A673 (cell line): ENCODE results near the gene MOSPD2. TPM values are rescaled to one million over a fixed set of nuclear protein-coding genes. Genes with fewer than 3 reads are reported as not detected.

Experiments
- BruUV-seq: library from RNA; stranded (reverse); fragments of 400-500 nt; replicated peaks from 2 replicates; lab custom pipeline; 2021; lab: Mats Ljungman, UMichigan
- CTCF ChIA-PET: fragments of 300-600 bp; sonication (Branson Sonifier 250); formaldehyde crosslinking; loops from one replicate; lab custom pipeline; 2022; ENCODE audit warnings: antibody characterized with exemption; lab: Charles Lee
- POLR2A ChIA-PET: fragments of 300-600 bp; sonication (Branson Sonifier 250); formaldehyde crosslinking; loops from one replicate; lab custom pipeline; 2022; ENCODE audit warnings: antibody characterized with exemption; ENCODE audit not compliant: low non-redundant PET; lab: Charles Lee
- DNase-seq: peaks from one replicate; pipeline ENCODE4 v3.0.0-alpha.2; 2015; ENCODE audit warnings: low spot score
- H3K27ac ChIP-seq: fragments of 200-600 bp; sonication (generic); 2 replicates; pipeline ENCODE4 v1.5.1; 2016; ENCODE audit warnings: mixed run types, low read depth, mild to moderate bottlenecking, mixed read lengths, antibody characterized with exemption, low read length; ENCODE audit not compliant: poor library complexity, severe bottlenecking
- H3K27me3 ChIP-seq: fragments of 200-600 bp; sonication (generic); replicated peaks from 2 replicates; pipeline ENCODE4 v1.6.1; 2017; ENCODE audit warnings: mixed run types, low read depth, mild to moderate bottlenecking, mixed read lengths, antibody characterized with exemption, low read length; ENCODE audit not compliant: insufficient read depth, poor library complexity
- H3K36me3 ChIP-seq: fragments of 200-600 bp; sonication (generic); 2 replicates; pipeline ENCODE4 v1.6.1; 2016; ENCODE audit warnings: mixed run types, mild to moderate bottlenecking, mixed read lengths, antibody characterized with exemption, low read length; ENCODE audit not compliant: insufficient read depth, poor library complexity, severe bottlenecking
- H3K4me1 ChIP-seq: fragments of 200-600 bp; sonication (generic); 2 replicates; pipeline ENCODE4 v1.6.1; 2017; ENCODE audit warnings: mixed run types, mild to moderate bottlenecking, mixed read lengths, antibody characterized with exemption, low read length; ENCODE audit not compliant: insufficient read depth, poor library complexity, severe bottlenecking
- H3K4me3 ChIP-seq: fragments of 200-600 bp; sonication (generic); 2 replicates; pipeline ENCODE4 v1.5.1; 2016; ENCODE audit warnings: low read depth, mixed run types, mild to moderate bottlenecking, mixed read lengths, low read length; ENCODE audit not compliant: poor library complexity, severe bottlenecking
- H3K9me3 ChIP-seq: fragments of 200-600 bp; sonication (generic); 2 replicates; pipeline ENCODE4 v1.6.1; 2016; ENCODE audit warnings: mixed run types, low read depth, mild to moderate bottlenecking, mixed read lengths, antibody characterized with exemption, low read length; ENCODE audit not compliant: poor library complexity, severe bottlenecking
- CTCF ChIP-seq: fragments of 300-800, 200-600 bp; sonication (generic); conservative IDR thresholded peaks from 2 replicates; pipeline ENCODE4 v1.5.1; 2017; ENCODE audit warnings: low read depth, mild to moderate bottlenecking, antibody characterized with exemption, low read length, moderate library complexity, mixed read lengths
- EZH2 ChIP-seq: fragments of 200-600 bp; sonication (generic); IDR thresholded peaks from 2 replicates; pipeline ENCODE4 v1.6.1; 2017; ENCODE audit warnings: borderline replicate concordance, low read depth, mild to moderate bottlenecking, mixed read lengths, antibody characterized with exemption, low read length; ENCODE audit not compliant: poor library complexity, severe bottlenecking
- intact Hi-C: fragments of 100-400 bp; cut with micrococcal nuclease; formaldehyde crosslinking; loops from one replicate; pipeline ENCODE4 v1.10.0; 2022; ENCODE audit not compliant: unreplicated experiment
- total RNA-seq: library from RNA; stranded (reverse); gene quantifications from 2 replicates; pipeline ENCODE4 v1.2.3, GENCODE V29; 2021

Gene MOSPD2
- total RNA-seq, 1 experiment from 2014 or later = 11.5 TPM

- BruUV-seq = no TSS peak
- H3K27ac ChIP-seq = no peak overlapping the region
- H3K9me3 ChIP-seq = no peaks in the 10 kb centered on the region
- TF ChIP-seq CTCF = no peak
- no peak for TF ChIP-seq EZH2
- intact Hi-C loops = no loop called here
- H3K27me3 ChIP-seq = no peaks in the 10 kb centered on the region
- H3K4me1 ChIP-seq = no peaks in the 10 kb centered on the region
- no peaks in the 10 kb centered on the region for H3K36me3 ChIP-seq
- no peak for DNase-seq
- POLR2A ChIA-PET = no interaction called here
- no peak overlapping the region for H3K4me3 ChIP-seq
- CTCF ChIA-PET = no interaction called here
Observed at GRCh38 chrX:14926471-14926870, 53.2 kb downstream of the MOSPD2 start.

DNA sequence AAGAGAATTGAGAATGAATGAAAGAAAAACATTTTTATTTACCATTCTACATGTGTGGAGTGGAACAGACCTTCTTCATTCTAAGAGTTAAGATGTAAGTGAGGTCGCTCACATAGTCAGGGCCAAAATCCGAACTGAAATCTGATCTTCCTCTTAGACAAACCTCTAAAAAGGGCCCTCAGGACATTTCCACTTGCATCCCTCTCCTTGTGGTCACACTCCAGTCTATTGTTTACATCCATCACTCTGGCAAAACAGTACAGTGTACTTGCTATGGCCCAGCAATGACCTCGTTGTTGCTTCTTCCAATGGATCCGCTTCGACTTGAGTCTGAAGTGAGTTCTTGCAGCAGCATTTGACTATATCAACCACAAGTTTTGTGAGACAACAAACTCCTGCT is 54.2 kb downstream of the MOSPD2 start:
- TF ChIP-seq CTCF (no peak), EZH2 (no peak)
- no peak overlapping the region for H3K4me3 ChIP-seq
- no peak overlapping the region for H3K27ac ChIP-seq
- no peaks in the 10 kb centered on the region for H3K4me1 ChIP-seq
- ChIA-PET CTCF (no interaction called here), POLR2A (no interaction called here)
- DNase-seq = no peak
- H3K36me3 ChIP-seq = no peaks in the 10 kb centered on the region
- BruUV-seq = no TSS peak
- no peaks in the 10 kb centered on the region for H3K27me3 ChIP-seq
- intact Hi-C loops = no loop called here
- H3K9me3 ChIP-seq = no peaks in the 10 kb centered on the region

DNA sequence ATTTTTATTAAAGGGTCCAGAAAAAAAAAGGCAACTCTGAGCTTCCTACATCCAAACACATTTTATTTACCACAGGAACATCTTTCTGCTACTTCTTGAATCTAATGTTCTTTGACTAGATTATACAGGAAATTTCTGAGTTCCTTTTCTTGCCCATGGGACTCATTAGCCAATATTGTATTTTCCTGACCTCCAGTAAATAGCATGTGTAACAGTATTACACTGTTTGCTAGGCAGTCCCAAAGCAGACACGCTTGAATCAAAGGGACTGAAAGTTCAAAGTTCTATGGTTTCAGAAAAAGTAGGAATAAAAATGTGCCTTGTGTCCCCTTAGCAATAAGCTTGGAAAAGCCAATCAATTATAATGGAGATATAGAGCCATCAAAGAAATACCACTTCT is 57.4 kb downstream of the MOSPD2 start:
- intact Hi-C loops = no loop called here
- H3K27ac ChIP-seq = no peak overlapping the region
- no peak for DNase-seq
- no TSS peak for BruUV-seq
- no peak overlapping the region for H3K4me3 ChIP-seq
- POLR2A ChIA-PET = no interaction called here
- TF ChIP-seq CTCF (no peak), EZH2 (no peak)
- H3K4me1 ChIP-seq = no peaks in the 10 kb centered on the region
- H3K36me3 ChIP-seq = no peaks in the 10 kb centered on the region
- H3K27me3 ChIP-seq = no peaks in the 10 kb centered on the region
- H3K9me3 ChIP-seq = no peaks in the 10 kb centered on the region
- CTCF ChIA-PET = no interaction called here
